IMR-90 (cell line): ENCODE measurements around the gene SFXN2. TPM values are rescaled to one million over a fixed set of nuclear protein-coding genes. Genes with fewer than 3 reads are reported as not detected.

Experiments
- ATAC-seq: fragments of 200-7000 bp; cut with Tn5 transposase; 2 replicates; pipeline ENCODE4 v1.9.1; 2020; ENCODE audit warnings: low read depth, mild to moderate bottlenecking, moderate library complexity
- BruUV-seq: library from RNA; stranded (reverse); fragments of 400-500 nt; replicated peaks from 2 replicates; lab custom pipeline; 2021; lab: Mats Ljungman, UMichigan
- CTCF ChIA-PET: fragments of 300-600 bp; formaldehyde crosslinking; extraction: SDS; loops from one replicate; lab custom pipeline; 2021; ENCODE audit warnings: antibody characterized with exemption; lab: Yijun Ruan, JAX
- POLR2A ChIA-PET: fragments of 300-600 bp; sonication (Branson Sonifier 250); formaldehyde crosslinking; loops from one replicate; lab custom pipeline; 2022; ENCODE audit warnings: antibody characterized with exemption; ENCODE audit not compliant: unreplicated experiment; lab: Charles Lee
- DNase-seq: peaks from one replicate; pipeline ENCODE4 v3.0.0; 2013
- H2AFZ ChIP-seq: replicated peaks from 2 replicates; pipeline ENCODE3; 2013; ENCODE audit warnings: low read length, mild to moderate bottlenecking; ENCODE audit not compliant: poor library complexity
- H2AK5ac ChIP-seq: 2 replicates; pipeline ENCODE4 v1.6.1; 2013; ENCODE audit warnings: low read depth, low read length, inconsistent platforms
- H2AK9ac ChIP-seq: replicated peaks from 2 replicates; pipeline ENCODE3; 2013; ENCODE audit warnings: mild to moderate bottlenecking, low read depth, low read length, moderate library complexity; ENCODE audit not compliant: poor library complexity
- H2BK120ac ChIP-seq: 2 replicates; pipeline ENCODE4 v1.6.1; 2013; ENCODE audit warnings: low read depth, low read length, inconsistent platforms
- H2BK15ac ChIP-seq: 3 replicates; pipeline ENCODE4 v1.6.1; 2013; ENCODE audit warnings: low read depth, low read length, inconsistent platforms
- H2BK20ac ChIP-seq: 2 replicates; pipeline ENCODE4 v1.6.1; 2013; ENCODE audit warnings: low read depth, mild to moderate bottlenecking, inconsistent platforms, low read length, moderate library complexity
- H2BK5ac ChIP-seq: 2 replicates; pipeline ENCODE4 v1.6.1; 2013; ENCODE audit warnings: mild to moderate bottlenecking, low read depth, low read length, inconsistent platforms; ENCODE audit not compliant: poor library complexity, severe bottlenecking
- H3K14ac ChIP-seq: replicated peaks from 2 replicates; pipeline ENCODE4 v1.6.1; 2013; ENCODE audit warnings: low read depth, low read length, inconsistent platforms
- H3K18ac ChIP-seq: 2 replicates; pipeline ENCODE4 v1.6.1; 2013; ENCODE audit warnings: low read depth, low read length, control low read depth
- H3K23ac ChIP-seq: 2 replicates; pipeline ENCODE4 v1.6.1; 2013; ENCODE audit warnings: low read depth, low read length, inconsistent platforms
- H3K27ac ChIP-seq: 2 replicates; pipeline ENCODE4 v1.5.1; 2013; ENCODE audit warnings: mild to moderate bottlenecking, control low read depth, low read length; ENCODE audit not compliant: insufficient read depth
- H3K27me3 ChIP-seq: 2 replicates; pipeline ENCODE4 v1.6.1; 2013; ENCODE audit warnings: low read length; ENCODE audit not compliant: control insufficient read depth, insufficient read depth
- H3K36me3 ChIP-seq: 2 replicates; pipeline ENCODE4 v1.6.1; 2013; ENCODE audit warnings: low read length, mixed read lengths; ENCODE audit not compliant: control insufficient read depth, insufficient read depth
- H3K4ac ChIP-seq: 2 replicates; pipeline ENCODE4 v1.6.1; 2013; ENCODE audit warnings: low read depth, low read length, inconsistent platforms
- H3K4me1 ChIP-seq: 2 replicates; pipeline ENCODE4 v1.6.1; 2013; ENCODE audit warnings: low read length, mixed read lengths; ENCODE audit not compliant: control insufficient read depth, insufficient read depth
- H3K4me2 ChIP-seq: 2 replicates; pipeline ENCODE4 v1.6.1; 2013; ENCODE audit warnings: low read depth, mild to moderate bottlenecking, control low read depth, low read length, moderate library complexity
- H3K4me3 ChIP-seq: 2 replicates; pipeline ENCODE4 v1.5.1; 2013; ENCODE audit warnings: low read depth, mild to moderate bottlenecking, control low read depth, low read length, moderate library complexity; ENCODE audit not compliant: insufficient read depth
- H3K56ac ChIP-seq: 2 replicates; pipeline ENCODE4 v1.6.1; 2013; ENCODE audit warnings: low read length, inconsistent platforms; ENCODE audit not compliant: insufficient read depth; ENCODE audit errors: extremely low read depth
- H3K79me1 ChIP-seq, 2 experiments: 2 replicates each; pipeline ENCODE4 v1.6.1; 2013; ENCODE audit warnings: low read length in 2 of 2, inconsistent platforms in 1 of 2, low read depth in 1 of 2
- H3K9ac ChIP-seq: 2 replicates; pipeline ENCODE4 v1.6.1; 2013; ENCODE audit warnings: low read depth, low read length, control low read depth
- H3K9me1 ChIP-seq: 2 replicates; pipeline ENCODE4 v1.6.1; 2013; ENCODE audit warnings: low read length, inconsistent platforms; ENCODE audit not compliant: insufficient read depth
- H3K9me3 ChIP-seq: 2 replicates; pipeline ENCODE4 v1.6.1; 2013; ENCODE audit warnings: low read length; ENCODE audit not compliant: control insufficient read depth, insufficient read depth
- H4K20me1 ChIP-seq: 2 replicates; pipeline ENCODE4 v1.6.1; 2013; ENCODE audit warnings: low read length, inconsistent platforms; ENCODE audit not compliant: insufficient read depth
- H4K5ac ChIP-seq: 2 replicates; pipeline ENCODE4 v1.6.1; 2013; ENCODE audit warnings: mild to moderate bottlenecking, low read depth, low read length, control low read depth
- H4K8ac ChIP-seq, 2 experiments: 2 replicates each; pipeline ENCODE4 v1.6.1; 2013; ENCODE audit warnings: low read depth in 2 of 2, low read length in 2 of 2, control low read depth in 1 of 2, inconsistent platforms in 1 of 2
- H4K91ac ChIP-seq: 2 replicates; pipeline ENCODE4 v1.6.1; 2013; ENCODE audit warnings: low read depth, low read length, inconsistent platforms; ENCODE audit not compliant: insufficient read depth
- BHLHE40 ChIP-seq: fragments of 150-350 bp; IDR thresholded peaks from 2 replicates; pipeline ENCODE4 v1.6.1; 2016; ENCODE audit warnings: mild to moderate bottlenecking, low read depth, low read length
- CEBPB ChIP-seq: IDR thresholded peaks from 2 replicates; pipeline ENCODE4 v1.6.1; 2012; ENCODE audit warnings: low read depth, low read length, improper control_type of control experiment
- MAFK ChIP-seq: IDR thresholded peaks from 2 replicates; pipeline ENCODE4 v1.6.1; 2012; ENCODE audit warnings: low read depth, low read length, improper control_type of control experiment
- POLR2A ChIP-seq: IDR thresholded peaks from 2 replicates; pipeline ENCODE4 v1.6.1; 2012; ENCODE audit warnings: mild to moderate bottlenecking, low read depth, low read length
- USF2 ChIP-seq: fragments of 150-350 bp; IDR thresholded peaks from 2 replicates; pipeline ENCODE4 v1.6.1; 2017; ENCODE audit warnings: mild to moderate bottlenecking, antibody characterized with exemption, low read length, low read depth
- WGBS, 2 experiments: methylation state at CpG; one replicate each; pipeline versions ENCODE4 v1.1.5 to v1.1.7; 2013; ENCODE audit warnings: missing lambda C conversion rate in 2 of 2; ENCODE audit not compliant: insufficient read length in 1 of 2; ENCODE audit errors: extremely low coverage in 2 of 2; 5-methylcytosine and 5-hydroxymethylcytosine counted together
- dilution Hi-C: fragments of 300-500 bp; cut with HindIII; formaldehyde crosslinking; loops from one replicate; pipeline ENCODE4 v1.14.3; 2018; ENCODE audit warnings: low sequenced_read_pairs; ENCODE audit not compliant: unreplicated experiment
- in situ Hi-C: fragments of 300-500 bp; cut with MboI; formaldehyde crosslinking; loops from 3 replicates; pipeline ENCODE4 v1.14.3; 2019; ENCODE audit warnings: low sequenced_read_pairs, inconsistent platforms, mixed read lengths
- intact Hi-C: fragments of 100-400 bp; cut with micrococcal nuclease; formaldehyde crosslinking; loops from 2 replicates; pipeline ENCODE4 v1.10.0; 2022
- polyA plus RNA-seq, 3 experiments: library from polyadenylated mRNA; depleted of rRNA; stranded (reverse); fragments of >200 nt; gene quantifications; 2 replicates each; pipeline ENCODE4 v1.2.3, GENCODE V29; 2012; ENCODE audit warnings: low replicate concordance in 1 of 3
- total RNA-seq: library from RNA; depleted of rRNA; stranded (reverse); fragments of >200 nt; gene quantifications from 2 replicates; pipeline ENCODE4 v1.2.3, GENCODE V29; 2012

Gene SFXN2
- total and polyA plus RNA-seq, 2 of the 4 experiments (the other 2 are of a cell fraction): 6.9 to 11.7 TPM

- TF ChIP-seq POLR2A (no peak), MAFK (no peak), BHLHE40 (no peak)
Observed at GRCh38 chr10:102676534-102677315, 37.7 kb upstream of the SFXN2 start (continued).

GRCh38 chr10:102677331-102678067 is 36.9 kb upstream of the SFXN2 start:
- Histone ChIP-seq H3K4ac (peak overlapping the region; percentile 66), H2BK15ac (peak overlapping the region; percentile 79; the same call in 2 of the 3 replicates), H4K5ac (peak overlapping the region; percentile 89), H2AK9ac (peak overlapping the region; percentile 73), H3K36me3 (peaks cover 9% of the 10 kb centered on the region; the same call in 1 of the 2 replicates), H3K9ac (peak overlapping the region; percentile 73), H3K9me1 (peaks cover 27% of the 10 kb centered on the region), H3K14ac (peak overlapping the region; percentile 78), H3K9me3 (no peaks in the 10 kb centered on the region), H3K23ac (peak overlapping the region; percentile 82), H3K4me1 (peaks cover 49% of the 10 kb centered on the region), H3K4me2 (peak overlapping the region; percentile 76), H2BK20ac (peak overlapping the region; percentile 84), H3K4me3 (no peak overlapping the region), H4K91ac (peak overlapping the region; percentile 83), H2AK5ac (peak overlapping the region; percentile 83), H2BK120ac (peak overlapping the region; percentile 85), H3K56ac (peak overlapping the region; percentile 78; the same call in 1 of the 2 replicates), H3K18ac (peak overlapping the region; percentile 86), H2AFZ (peak overlapping the region; percentile 33), H3K27ac (peak overlapping the region; percentile 99), H3K79me1 (peaks cover 9 to 53% of the 10 kb centered on the region in 2 experiments; a peak in 3 of 4 replicates), H4K20me1 (no peaks in the 10 kb centered on the region), H2BK5ac (peak overlapping the region; percentile 97), H3K27me3 (no peaks in the 10 kb centered on the region), H4K8ac (peak overlapping the region; percentile 22 to 83)
- DNase-seq: no peak
- no peak for TF ChIP-seq CEBPB
- no peak for TF ChIP-seq USF2
- dilution Hi-C loops (no loop called here), in situ Hi-C loops (no loop called here), intact Hi-C loops (loop anchor here (2.0 kb wide), 2 partner anchors 31 to 35 kb away; no protein-coding TSS in a partner anchor)
- no TSS peak for BruUV-seq
- 47% methylated on average over 4 of the region's 9 CpGs; no CpG with 5 or more reads in 1 of the 2 experiments for WGBS, 2 experiments
- ChIA-PET POLR2A (no interaction called here), CTCF (interaction anchor here (0.7 to 2.9 kb wide), 6 partner anchors 11 to 42 kb away, joined by 3 to 14 read pairs (median 4); partner anchors contain the start of genes ARL3 and SFXN2)
- no peak for ATAC-seq
